Measurements from ENCODE around the gene MAPK12. TPM values are rescaled to one million over a fixed set of nuclear protein-coding genes. Genes with fewer than 3 reads are reported as not detected.

The MAPK12 gene
- total RNA-seq, 2 donors from 2014 or later = 8.9 to 10.4 TPM

- Histone ChIP-seq H3K36me3 (peaks cover 56% of the 10 kb centered on the region), H3K4me1 (ENCODE audit: control insufficient read depth in 1 of 2, low read depth in 2 of 2) (peaks cover 19 to 22% of the 10 kb centered on the region in 2 donors)
- ATAC-seq (ENCODE audit: insufficient number of reproducible peaks, low FRiP score, low read depth) = no peak
These were observed 27.9 kb upstream of the MAPK12 start for GRCh38 chr22:50289151-50289941.

GRCh38 chr22:50287731-50288130 is 26.2 kb upstream of the MAPK12 start:
- Histone ChIP-seq H3K4me1 (ENCODE audit: control insufficient read depth in 1 of 2, low read depth in 2 of 2) (peaks cover 5 to 6% of the 10 kb centered on the region in 2 donors), H3K4me3 (no peak overlapping the region), H3K27ac (no peak overlapping the region), H3K36me3 (peaks cover 70% of the 10 kb centered on the region), H3K9me3 (no peaks in the 10 kb centered on the region), H3K27me3 (replicated peaks; ENCODE audit: insufficient read depth) (no peaks in the 10 kb centered on the region)
- DNase-seq (ENCODE audit: low spot score) (no peak), ATAC-seq (ENCODE audit: insufficient number of reproducible peaks, low FRiP score, low read depth) (no peak)
- TF ChIP-seq CTCF (IDR thresholded peaks at IDR 0.05) = no peak

More at GRCh38 chr22:50289151-50289941, 27.9 kb upstream of the MAPK12 start:
- no peaks in the 10 kb centered on the region for H3K27me3 ChIP-seq (replicated peaks; ENCODE audit: insufficient read depth)
- H3K9me3 ChIP-seq = no peaks in the 10 kb centered on the region
- no peak overlapping the region for H3K4me3 ChIP-seq
- H3K27ac ChIP-seq = no peak overlapping the region
- no peak for TF ChIP-seq CTCF (IDR thresholded peaks at IDR 0.05)
- DNase-seq (ENCODE audit: low spot score) = no peak

- H3K36me3 ChIP-seq = peaks cover 79% of the 10 kb centered on the region
- ATAC-seq (ENCODE audit: insufficient number of reproducible peaks, low FRiP score, low read depth) (no peak), DNase-seq (ENCODE audit: low spot score) (no peak)
- no peaks in the 10 kb centered on the region for H3K9me3 ChIP-seq
- no peak overlapping the region for H3K27ac ChIP-seq
- no peak for TF ChIP-seq CTCF (IDR thresholded peaks at IDR 0.05)
- H3K4me3 ChIP-seq = no peak overlapping the region
- H3K4me1 ChIP-seq (ENCODE audit: control insufficient read depth in 1 of 2, low read depth in 2 of 2) = no peaks in the 10 kb centered on the region
- no peaks in the 10 kb centered on the region for H3K27me3 ChIP-seq (replicated peaks; ENCODE audit: insufficient read depth)
These were observed 25.3 kb upstream of the MAPK12 start for GRCh38 chr22:50286701-50287318.

- H3K4me3 ChIP-seq = no peak overlapping the region
- H3K9me3 ChIP-seq = no peaks in the 10 kb centered on the region
- H3K36me3 ChIP-seq = peaks cover 84% of the 10 kb centered on the region
- H3K4me1 ChIP-seq (ENCODE audit: control insufficient read depth in 1 of 2, low read depth in 2 of 2) = no peaks in the 10 kb centered on the region
- no peak overlapping the region for H3K27ac ChIP-seq
- DNase-seq (ENCODE audit: low spot score) (no peak), ATAC-seq (ENCODE audit: insufficient number of reproducible peaks, low FRiP score, low read depth) (no peak)
- no peaks in the 10 kb centered on the region for H3K27me3 ChIP-seq (replicated peaks; ENCODE audit: insufficient read depth)
- TF ChIP-seq CTCF (IDR thresholded peaks at IDR 0.05) = no peak
These were observed 24.8 kb upstream of the MAPK12 start for GRCh38 chr22:50286275-50286674.

- Histone ChIP-seq H3K36me3 (peaks cover 84% of the 10 kb centered on the region), H3K27ac (no peak overlapping the region), H3K4me3 (no peak overlapping the region), H3K4me1 (ENCODE audit: control insufficient read depth in 1 of 2, low read depth in 2 of 2) (no peaks in the 10 kb centered on the region), H3K27me3 (replicated peaks; ENCODE audit: insufficient read depth) (no peaks in the 10 kb centered on the region), H3K9me3 (no peaks in the 10 kb centered on the region)
- no peak for DNase-seq (ENCODE audit: low spot score)
- no peak for ATAC-seq (ENCODE audit: insufficient number of reproducible peaks, low FRiP score, low read depth)
- no peak for TF ChIP-seq CTCF (IDR thresholded peaks at IDR 0.05)
These were observed 24.2 kb upstream of the MAPK12 start for GRCh38 chr22:50285568-50286229.

All from thoracic aorta (tissue), 2 donors.